Lower leg skin (tissue), 4 donors: ENCODE results near the gene GSDMA. TPM values are rescaled to one million over a fixed set of nuclear protein-coding genes. Genes with fewer than 3 reads are reported as not detected.
"Not testable (repeated sequence)": the region's sequence is repeated elsewhere in the genome, so short reads cannot be mapped to it uniquely, and the experiment has no call there.

ENCODE experiments used
- DNase-seq, 2 donors: peaks; one replicate each; pipeline ENCODE4 v3.0.0-alpha.2; 2019; ENCODE audit warnings: low spot score in 2 of 2
- H3K4me3 ChIP-seq: fragments of 200-600 bp; sonication (generic); 2 replicates; pipeline ENCODE4 v1.5.1; 2017; ENCODE audit warnings: mild to moderate bottlenecking, low read depth; ENCODE audit not compliant: poor library complexity, severe bottlenecking
- POLR2A ChIP-seq, 2 donors: fragments of 450-650 bp; IDR thresholded peaks; one replicate each; pipeline ENCODE4 v1.6.1; 2016 to 2017; ENCODE audit warnings: antibody characterized with exemption in 2 of 2, mild to moderate bottlenecking in 1 of 2, moderate library complexity in 1 of 2
- WGBS, 2 donors: methylation state at CpG; one replicate each; pipeline ENCODE4 v1.1.5; 2018; 5-methylcytosine and 5-hydroxymethylcytosine counted together
- intact Hi-C: fragments of 100-400 bp; cut with DNase I; formaldehyde crosslinking; loops from one replicate; pipeline ENCODE4 v1.15.0; 2023; ENCODE audit warnings: low total_unique reads
- total RNA-seq, 4 donors: library from RNA; depleted of rRNA; stranded (reverse); fragments of >200 nt; gene quantifications; one replicate each; pipeline ENCODE4 v1.1.0, GENCODE V29; 2016
- TF ChIP-seq, protein P1 (sequence below), 3 donors: fragments of 450-650 bp; IDR thresholded peaks; one replicate each; pipeline ENCODE4 v1.5.1; 2016; ENCODE audit warnings: antibody characterized with exemption in 3 of 3, mild to moderate bottlenecking in 3 of 3, moderate library complexity in 2 of 3

Gene GSDMA
- total RNA-seq, 4 donors from 2014 or later, result 146 to 271 (median 163) TPM

DNA sequence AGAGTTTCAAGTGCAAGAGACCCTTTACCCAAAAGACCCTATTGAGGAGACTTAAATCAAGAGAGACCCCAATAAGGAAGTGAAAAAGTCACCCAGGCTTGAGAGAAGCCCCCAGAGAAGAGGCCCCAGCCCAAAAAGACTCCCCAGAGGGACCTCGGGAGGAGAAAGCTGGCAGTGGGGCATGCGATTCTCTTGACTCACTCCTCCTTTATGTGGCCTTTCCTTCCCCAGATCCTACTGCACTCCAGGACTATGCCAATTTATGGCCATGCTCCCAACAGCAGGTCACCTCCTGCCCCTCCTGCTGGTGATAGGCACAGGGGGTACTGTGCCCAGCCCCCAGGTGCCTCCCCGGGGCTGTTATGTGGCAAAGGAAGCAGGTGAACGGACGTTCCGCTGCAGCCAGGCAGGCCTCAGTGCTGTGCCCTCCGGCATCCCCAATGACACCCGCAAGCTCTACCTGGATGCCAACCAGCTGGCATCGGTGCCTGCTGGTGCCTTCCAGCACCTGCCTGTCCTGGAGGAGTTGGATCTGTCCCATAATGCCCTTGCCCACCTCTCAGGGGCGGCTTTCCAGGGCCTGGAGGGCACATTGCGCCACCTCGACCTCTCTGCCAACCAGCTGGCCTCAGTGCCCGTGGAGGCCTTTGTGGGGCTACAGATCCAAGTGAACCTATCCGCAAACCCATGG lies 19.0 kb upstream of the GSDMA start:
- 59 to 69% methylated on average over 14 of the region's 14 CpGs for WGBS, 2 donors

DNA sequence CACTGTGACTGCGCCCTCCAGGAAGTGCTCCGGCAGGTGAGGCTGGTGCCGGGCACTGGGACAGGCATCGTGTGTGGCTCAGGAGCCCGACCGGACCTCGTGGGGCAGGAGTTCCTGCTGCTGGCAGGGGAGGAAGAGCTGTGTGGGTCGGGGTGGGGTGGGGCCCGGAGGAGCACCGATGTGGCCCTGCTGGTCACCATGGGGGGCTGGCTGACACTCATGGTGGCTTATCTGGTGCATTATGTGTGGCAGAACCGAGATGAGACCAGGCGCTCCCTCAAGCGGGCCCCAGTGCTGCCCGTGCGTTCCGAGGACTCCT lies 18.5 kb upstream of the GSDMA start:
- TF ChIP-seq, protein P1, sequence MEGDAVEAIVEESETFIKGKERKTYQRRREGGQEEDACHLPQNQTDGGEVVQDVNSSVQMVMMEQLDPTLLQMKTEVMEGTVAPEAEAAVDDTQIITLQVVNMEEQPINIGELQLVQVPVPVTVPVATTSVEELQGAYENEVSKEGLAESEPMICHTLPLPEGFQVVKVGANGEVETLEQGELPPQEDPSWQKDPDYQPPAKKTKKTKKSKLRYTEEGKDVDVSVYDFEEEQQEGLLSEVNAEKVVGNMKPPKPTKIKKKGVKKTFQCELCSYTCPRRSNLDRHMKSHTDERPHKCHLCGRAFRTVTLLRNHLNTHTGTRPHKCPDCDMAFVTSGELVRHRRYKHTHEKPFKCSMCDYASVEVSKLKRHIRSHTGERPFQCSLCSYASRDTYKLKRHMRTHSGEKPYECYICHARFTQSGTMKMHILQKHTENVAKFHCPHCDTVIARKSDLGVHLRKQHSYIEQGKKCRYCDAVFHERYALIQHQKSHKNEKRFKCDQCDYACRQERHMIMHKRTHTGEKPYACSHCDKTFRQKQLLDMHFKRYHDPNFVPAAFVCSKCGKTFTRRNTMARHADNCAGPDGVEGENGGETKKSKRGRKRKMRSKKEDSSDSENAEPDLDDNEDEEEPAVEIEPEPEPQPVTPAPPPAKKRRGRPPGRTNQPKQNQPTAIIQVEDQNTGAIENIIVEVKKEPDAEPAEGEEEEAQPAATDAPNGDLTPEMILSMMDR (IDR thresholded peaks at IDR 0.05), result no peak
- no peak for TF ChIP-seq POLR2A (IDR thresholded peaks at IDR 0.05)
- intact Hi-C loops, result no loop called here
- no peak overlapping the region for H3K4me3 ChIP-seq
- DNase-seq, result no peak
- 71 to 83% methylated on average over 10 to 14 of the region's 16 CpGs for WGBS, 2 donors

More for the DNA sequence above, 19.0 kb upstream of the GSDMA start:
- H3K4me3 ChIP-seq, result no peak overlapping the region
- intact Hi-C loops, result no loop called here
- DNase-seq, result no peak
- no peak for TF ChIP-seq POLR2A (IDR thresholded peaks at IDR 0.05)
- TF ChIP-seq, protein P1 (IDR thresholded peaks at IDR 0.05), result no peak

DNA sequence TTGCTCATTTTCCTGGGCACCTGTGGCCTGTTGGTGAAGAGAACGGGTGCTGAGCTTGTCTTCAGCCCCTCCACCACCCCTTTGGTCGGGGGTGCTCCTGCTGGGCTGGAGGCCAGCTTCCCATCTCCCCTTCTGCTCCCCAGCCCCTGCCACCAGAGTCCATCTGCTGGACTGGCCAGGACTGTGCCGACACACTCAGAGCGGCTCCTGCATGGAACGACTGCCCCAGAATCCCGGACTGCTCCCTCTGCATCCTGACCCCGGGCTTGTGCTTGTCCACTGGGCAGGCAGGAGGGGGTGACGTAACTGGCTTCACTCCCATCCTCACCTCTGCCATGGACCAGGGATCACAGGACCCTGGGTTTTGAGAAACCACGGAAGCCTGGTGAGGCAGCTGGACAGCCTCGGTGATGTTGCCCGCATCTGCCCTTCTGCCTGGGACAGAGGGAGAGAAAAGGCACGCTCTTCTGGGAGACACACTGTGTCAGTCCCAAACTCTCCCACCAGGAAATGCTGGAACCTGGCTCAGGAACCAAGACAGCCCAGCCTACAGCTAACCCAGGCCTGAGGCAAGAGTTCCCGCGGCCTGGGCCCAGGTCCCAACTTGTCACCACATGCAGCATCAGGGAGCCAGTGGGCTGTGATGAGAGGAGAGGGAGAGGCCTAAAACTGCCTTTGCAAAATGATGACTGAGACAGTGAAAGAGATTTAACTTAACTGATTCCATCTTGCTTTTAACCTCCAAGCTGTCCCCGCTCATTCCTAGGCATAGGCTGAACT lies 16.1 kb upstream of the GSDMA start:
- no peak overlapping the region for H3K4me3 ChIP-seq
- intact Hi-C loops, result no loop called here
- 69 to 76% methylated on average over 15 of the region's 15 CpGs for WGBS, 2 donors
- DNase-seq, result no peak
- TF ChIP-seq, protein P1 (IDR thresholded peaks at IDR 0.05), result no peak
- no peak for TF ChIP-seq POLR2A (IDR thresholded peaks at IDR 0.05)

DNA sequence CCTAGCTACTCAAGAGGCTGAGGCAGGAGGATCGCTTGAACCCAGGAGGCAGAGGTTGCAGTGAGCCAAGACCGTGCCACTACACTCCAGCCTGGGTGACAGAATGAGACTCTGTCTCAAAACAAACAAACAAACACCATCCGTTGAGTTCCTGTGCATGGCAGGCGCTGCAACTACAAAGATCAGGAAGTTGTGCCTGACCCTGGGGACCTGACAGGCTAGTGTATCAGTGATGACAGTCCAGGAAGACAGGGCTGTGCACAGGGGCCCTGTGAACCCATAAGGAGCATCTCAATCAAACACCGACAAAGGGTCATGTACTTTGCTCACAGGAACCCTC lies 14.3 kb upstream of the GSDMA start:
- H3K4me3 ChIP-seq, DNase-seq, intact Hi-C loops: not testable (repeated sequence)
- 89 to 90% methylated on average over 5 of the region's 5 CpGs for WGBS, 2 donors

DNA sequence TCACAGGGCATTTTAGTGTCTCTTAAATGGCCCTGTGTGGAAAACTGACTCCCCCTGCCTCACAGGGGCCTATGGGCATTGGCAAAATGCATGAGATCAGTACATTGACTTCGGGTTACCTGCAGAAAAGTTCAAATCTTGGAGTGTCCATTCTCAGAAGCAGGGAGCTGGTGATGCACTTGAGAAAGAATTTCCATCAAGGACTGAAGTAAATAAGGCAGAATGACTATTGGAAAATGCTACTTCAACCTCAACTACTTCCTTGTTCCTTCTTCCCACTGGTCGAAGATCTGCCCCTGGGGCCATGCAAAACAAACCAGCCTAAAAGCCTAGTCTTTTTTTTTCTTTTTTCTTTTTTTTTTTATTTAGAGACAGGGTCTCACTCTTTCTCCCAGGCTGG lies 13.8 kb upstream of the GSDMA start:
- intact Hi-C loops, result no loop called here
- H3K4me3 ChIP-seq, result no peak overlapping the region
- DNase-seq, result no peak
- 87% methylated on average over 2 of the region's 2 CpGs for WGBS, 2 donors
- TF ChIP-seq POLR2A (IDR thresholded peaks at IDR 0.05), result no peak
- TF ChIP-seq, protein P1 (IDR thresholded peaks at IDR 0.05), result no peak

DNA sequence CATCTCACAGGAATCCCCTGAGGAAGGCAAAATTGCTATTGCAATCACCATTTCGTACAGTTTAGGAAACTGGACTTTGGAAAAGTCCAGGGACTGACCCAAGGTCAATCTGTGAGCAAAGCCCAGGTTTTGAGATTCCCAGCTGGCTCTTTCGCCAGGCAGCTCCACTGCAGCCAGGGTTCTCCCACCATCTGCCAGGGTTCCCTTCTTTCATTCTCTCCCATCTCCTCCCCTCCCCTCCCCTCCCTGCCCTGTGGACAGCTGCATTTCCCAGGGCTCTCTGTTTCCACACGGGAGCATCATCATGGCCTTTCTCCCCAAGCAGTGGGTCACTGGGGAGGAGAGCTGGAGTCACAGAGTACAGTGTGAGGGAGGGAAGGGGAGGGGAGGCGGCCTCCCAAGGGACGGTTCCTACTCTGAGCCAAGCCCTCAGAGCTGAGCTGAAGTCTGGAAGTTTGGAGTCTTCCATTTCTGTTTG lies 11.9 kb upstream of the GSDMA start:
- no peak for TF ChIP-seq POLR2A (IDR thresholded peaks at IDR 0.05)
- TF ChIP-seq, protein P1 (IDR thresholded peaks at IDR 0.05), result no peak
- no peak overlapping the region for H3K4me3 ChIP-seq
- WGBS, 2 donors, result 52 to 60% methylated on average over 5 of the region's 5 CpGs
- no peak for DNase-seq
- intact Hi-C loops, result no loop called here
